HG03565 (cell line): ENCODE results near the gene PRR19.

Experiments
- ATAC-seq: cut with Tn5 transposase; IDR thresholded peaks from one replicate; pipeline ENCODE4 v1.9.1; 2021; ENCODE audit warnings: mild to moderate bottlenecking, moderate library complexity; ENCODE audit not compliant: unreplicated experiment

PRR19 gene

DNA sequence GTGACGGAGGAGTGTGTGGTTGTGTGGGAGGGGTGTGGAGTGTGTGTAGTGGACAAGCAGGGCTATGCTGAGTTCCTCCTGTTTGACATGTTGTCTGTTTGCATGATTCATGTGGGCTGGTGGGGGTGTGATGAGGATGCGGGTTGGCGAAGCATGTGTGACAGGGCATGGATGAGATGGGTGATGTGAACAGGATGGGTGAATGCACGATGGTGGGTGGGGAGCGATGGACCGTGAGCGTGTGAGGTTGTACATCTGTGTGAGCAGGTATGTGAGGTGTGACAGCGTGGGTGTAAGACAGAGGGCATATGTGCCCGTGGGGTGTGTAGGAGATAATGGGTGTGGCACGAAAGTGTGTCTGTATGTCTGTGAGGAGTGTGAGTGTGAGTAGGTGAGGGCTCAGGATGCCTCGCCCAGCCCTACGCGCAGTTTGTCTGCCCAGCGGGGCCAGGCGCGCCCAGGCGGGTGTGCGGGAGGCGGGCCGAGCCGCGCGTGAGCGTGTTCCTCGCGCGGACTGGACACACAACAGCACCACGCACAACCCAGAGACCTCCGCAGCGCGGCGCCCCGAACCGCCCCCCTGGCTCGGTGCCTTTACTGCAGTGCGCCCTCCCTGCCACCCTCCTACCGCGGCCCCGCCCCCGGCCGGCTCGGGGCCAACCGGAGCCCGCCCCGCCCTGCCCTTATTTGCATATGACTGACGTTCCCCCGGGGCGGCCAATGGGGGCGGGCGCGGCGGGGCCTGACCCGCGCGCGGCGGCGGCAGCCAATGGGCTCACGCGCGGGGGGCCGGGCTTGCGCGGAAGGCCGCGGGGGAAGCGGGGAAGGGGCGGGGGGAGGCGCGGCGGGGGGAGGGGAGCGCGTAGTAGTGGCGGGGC lies 18.5 kb upstream of the PRR19 start:
- peak; percentile 34 for ATAC-seq

DNA sequence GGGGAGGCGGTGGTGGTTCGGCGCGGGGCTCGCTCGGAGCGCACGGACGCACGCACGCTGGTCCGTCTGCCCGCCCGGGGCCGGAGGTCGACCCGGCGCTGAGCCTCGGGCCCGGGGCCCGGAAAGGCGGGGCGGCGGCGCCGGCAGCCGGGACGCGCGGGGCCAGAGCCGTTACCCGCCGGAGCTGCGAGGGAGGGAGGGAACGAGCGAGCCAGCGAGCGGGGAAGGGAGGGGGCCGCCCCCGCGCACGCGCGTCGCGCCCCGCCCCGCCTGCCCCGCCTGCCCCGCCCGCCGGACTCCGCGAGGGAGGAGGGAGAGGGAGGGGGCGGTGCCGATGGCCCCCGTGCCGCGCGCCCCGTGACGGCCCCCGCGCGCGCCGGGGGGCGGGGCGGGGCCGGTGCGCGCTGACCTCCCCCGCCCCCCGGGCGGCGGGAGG lies 17.8 kb upstream of the PRR19 start:
- ATAC-seq, result peak; percentile 24

DNA sequence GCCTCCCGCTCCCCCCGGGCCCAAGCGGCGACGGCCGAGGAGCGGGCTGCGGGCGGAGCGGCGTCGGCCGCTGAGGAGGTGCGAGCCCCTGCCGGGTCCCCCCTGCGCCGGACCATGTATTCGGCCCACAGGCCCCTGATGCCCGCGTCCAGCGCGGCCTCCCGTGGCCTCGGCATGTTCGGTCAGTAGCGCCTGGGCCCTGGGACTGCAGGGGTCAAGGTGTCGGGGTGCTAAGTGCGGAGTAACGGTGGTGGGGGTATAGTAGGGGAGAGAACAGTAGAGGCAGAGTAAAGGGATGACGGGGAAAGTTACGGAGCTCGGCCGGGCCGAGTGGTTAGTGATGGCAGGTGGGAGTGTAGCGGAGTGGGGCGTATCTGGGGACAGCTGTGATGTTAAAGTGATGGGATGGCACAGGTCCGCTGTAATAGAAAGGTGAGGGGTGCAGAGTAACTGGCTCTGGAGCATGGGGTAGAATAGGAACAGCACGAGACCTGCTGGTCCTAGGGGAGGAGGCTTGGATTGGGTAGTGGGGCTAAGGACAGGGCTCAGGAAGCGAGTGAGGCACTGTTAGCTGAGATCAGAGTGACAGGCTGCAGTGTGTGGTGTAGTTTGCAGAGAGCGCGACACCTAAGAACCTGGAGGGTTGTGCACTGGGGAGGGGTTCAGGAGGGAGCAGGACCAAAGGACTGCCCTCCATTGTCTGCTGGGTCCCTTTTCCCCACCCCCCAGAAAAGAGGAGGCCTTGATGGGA lies 17.2 kb upstream of the PRR19 start:
- ATAC-seq, result no peak

DNA sequence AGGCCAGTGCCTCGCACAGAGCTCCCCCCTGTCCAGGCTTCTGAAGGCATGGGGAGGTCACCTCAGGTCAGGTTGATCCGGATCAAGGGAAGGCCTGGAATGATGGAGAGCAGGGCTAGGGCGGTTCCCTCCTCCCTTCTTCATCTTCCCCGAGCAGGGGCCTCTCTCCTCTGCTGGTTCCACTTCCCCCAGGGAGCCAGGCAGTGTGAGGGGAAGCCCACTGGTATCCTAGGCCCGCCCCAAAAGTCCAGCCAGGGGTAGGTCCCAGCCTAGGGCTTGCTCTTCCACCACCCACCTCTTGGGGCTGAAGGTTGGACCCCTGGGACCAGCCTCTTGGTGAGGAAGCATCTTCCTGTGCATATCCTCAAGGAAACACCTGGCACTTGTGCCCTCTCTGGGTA lies 16.4 kb upstream of the PRR19 start:
- no peak for ATAC-seq

DNA sequence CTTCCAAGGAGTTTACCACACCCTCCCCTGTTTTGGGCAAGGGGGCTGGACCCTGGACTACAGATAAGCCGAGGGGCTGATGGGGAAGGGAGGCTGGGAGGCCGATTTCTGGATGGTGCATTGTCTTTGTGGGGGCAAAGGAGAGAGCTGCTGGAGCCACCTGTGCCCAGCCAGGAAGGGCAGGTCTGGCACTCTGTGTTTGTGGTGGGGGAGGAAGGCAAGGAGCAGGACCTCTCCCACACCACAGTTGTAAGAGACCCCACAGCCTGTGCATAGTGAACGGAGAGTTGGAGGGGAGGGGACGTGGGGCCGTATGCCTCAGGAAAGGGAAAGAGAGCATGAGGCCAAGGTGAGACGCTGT lies 16.0 kb upstream of the PRR19 start:
- no peak for ATAC-seq

DNA sequence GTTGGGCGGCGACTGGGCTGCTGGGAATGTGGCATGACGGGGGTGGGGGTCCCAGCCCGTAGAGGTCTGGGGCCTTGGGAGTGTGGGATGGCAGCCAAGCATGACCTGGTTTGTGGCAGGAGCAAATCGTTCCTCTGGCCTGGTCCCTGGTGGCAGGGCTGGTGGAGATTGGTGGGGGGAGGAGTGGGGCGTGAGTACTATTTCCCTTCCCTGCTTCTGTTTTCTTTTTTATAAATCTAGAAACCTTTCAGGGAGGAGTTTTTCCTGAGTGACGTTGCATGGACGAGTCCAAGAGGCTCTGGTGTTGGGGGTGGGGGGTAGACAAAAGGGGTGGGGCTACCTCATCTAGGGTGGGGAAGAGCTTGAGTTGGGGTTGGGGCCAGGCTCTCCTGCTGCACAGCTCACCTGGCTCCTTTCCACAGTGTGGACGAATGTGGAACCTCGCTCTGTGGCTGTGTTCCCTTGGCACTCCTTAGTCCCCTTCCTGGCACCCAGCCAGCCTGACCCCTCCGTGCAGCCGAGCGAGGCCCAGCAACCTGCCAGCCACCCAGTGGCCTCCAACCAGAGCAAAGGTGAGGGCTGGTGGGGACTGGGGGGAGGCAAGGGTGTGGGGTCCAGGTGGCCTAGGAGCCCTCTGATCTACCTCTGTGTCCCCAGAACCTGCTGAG lies 15.4 kb upstream of the PRR19 start:
- no peak for ATAC-seq

DNA sequence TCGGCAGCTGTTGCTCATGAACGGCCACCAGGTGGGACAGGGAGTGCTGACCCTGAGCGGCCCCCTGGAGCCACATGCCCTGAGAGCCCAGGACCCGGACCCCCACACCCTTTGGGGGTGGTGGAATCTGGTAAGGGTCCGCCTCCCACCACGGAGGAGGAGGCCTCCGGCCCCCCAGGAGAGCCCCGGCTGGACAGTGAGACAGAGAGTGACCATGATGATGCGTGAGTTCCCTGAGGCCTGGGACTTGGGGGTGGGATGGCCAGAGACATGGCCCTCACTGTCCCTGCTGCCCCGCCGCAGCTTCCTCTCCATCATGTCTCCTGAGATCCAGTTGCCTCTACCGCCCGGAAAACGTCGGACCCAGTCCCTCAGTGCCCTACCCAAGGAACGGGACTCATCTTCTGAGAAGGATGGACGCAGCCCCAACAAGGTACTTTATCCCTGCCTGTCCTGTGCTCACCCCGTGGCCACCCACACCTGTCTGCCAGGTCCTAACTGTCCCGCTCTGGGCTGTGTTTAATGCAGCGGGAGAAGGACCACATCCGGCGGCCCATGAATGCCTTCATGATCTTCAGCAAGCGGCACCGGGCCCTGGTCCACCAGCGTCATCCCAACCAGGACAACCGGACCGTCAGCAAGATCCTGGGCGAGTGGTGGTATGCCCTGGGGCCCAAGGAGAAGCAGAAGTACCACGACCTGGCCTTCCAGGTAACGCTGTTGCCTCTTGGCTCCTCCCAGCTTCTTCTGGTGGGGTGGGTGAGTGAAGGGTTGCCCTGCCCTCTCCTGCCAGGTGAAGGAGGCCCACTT lies 14.7 kb upstream of the PRR19 start:
- no peak for ATAC-seq

DNA sequence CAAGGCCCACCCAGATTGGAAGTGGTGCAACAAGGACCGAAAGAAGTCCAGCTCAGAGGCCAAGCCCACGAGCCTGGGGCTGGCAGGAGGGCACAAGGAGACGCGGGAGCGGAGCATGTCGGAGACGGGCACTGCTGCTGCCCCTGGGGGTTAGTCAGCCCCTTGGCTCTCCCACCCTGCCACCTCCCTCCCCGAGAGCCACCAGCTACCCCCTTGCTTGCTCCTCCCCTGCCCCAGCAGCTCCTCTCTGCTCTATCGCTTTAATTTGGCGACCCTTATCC lies 14.2 kb upstream of the PRR19 start:
- ATAC-seq, result no peak

DNA sequence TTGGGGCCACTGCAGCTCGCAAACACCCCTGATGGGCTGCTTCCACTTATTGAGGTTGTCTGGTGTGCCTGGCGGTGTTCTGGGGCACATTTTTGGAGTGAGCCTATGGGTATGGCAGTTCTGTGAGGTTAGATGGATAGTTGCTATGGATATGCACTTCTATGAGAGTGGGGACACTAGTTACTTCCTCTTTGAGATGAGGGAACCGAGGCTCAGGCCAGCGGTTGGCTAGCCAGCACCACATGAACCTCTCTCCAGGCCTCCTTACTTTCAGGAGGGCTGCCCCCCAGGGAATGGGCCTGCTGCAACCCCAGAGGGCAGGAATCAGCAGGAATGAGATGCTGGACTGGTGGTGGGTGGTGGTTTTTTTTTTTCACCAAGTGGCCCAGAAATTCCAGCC lies 13.5 kb upstream of the PRR19 start:
- ATAC-seq, result no peak

DNA sequence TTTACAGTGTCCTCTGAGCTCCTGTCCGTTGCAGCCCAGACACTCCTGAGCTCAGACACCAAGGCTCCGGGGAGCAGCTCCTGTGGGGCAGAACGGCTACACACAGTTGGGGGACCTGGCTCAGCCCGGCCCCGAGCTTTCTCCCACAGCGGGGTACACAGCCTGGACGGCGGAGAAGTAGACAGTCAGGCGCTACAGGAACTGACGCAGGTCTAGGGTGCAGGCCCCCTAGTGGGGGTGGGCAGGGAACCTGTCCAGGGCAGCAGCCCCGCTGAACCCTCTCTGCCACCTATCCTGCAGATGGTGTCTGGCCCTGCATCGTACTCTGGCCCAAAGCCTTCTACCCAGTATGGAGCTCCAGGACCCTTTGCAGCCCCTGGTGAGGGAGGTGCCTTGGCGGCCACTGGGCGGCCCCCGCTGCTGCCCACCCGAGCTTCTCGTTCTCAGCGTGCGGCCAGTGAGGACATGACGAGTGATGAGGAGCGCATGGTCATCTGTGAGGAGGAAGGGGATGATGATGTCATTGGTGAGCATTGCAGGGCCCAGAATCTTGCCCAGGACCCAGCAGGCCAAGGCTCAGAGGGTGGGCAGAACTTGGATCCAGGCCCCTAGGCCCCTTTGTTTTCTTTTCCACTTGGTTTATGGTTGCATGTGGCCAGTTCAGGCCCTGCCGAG lies 12.9 kb upstream of the PRR19 start:
- ATAC-seq, result no peak

DNA sequence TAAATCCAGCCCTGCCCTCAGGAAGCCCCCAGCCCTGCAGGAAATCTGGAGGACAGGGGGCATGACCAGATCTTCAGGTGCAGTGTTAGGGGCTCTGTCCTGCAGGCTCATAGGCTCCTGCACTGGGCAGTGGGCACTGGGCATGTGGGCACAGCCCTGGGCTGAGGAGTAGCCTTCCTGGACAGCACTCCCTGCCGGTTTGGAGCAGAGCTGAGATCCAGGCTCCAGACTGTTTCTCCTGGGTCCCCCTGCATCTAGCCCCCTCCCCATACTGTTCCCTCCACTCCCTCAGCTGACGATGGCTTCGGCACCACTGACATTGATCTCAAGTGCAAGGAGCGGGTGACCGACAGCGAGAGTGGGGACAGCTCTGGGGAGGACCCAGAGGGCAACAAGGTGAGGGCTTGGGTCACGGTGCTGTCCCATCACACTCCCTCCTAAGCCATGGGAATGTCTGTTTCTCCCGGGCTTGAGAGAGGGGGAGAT lies 12.3 kb upstream of the PRR19 start:
- no peak for ATAC-seq

DNA sequence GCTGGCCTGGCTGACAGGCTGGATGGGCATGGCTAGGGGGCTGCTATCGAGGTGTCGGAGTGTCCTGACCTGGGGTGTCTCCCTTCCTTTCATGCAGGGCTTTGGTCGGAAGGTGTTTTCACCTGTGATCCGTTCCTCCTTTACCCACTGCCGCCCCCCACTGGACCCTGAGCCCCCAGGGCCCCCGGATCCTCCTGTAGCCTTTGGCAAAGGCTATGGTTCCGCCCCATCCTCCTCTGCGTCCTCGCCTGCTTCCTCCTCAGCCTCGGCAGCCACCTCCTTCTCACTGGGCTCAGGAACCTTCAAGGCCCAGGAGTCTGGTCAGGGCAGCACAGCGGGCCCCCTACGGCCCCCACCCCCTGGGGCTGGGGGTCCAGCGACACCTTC lies 11.8 kb upstream of the PRR19 start:
- ATAC-seq, result no peak

DNA sequence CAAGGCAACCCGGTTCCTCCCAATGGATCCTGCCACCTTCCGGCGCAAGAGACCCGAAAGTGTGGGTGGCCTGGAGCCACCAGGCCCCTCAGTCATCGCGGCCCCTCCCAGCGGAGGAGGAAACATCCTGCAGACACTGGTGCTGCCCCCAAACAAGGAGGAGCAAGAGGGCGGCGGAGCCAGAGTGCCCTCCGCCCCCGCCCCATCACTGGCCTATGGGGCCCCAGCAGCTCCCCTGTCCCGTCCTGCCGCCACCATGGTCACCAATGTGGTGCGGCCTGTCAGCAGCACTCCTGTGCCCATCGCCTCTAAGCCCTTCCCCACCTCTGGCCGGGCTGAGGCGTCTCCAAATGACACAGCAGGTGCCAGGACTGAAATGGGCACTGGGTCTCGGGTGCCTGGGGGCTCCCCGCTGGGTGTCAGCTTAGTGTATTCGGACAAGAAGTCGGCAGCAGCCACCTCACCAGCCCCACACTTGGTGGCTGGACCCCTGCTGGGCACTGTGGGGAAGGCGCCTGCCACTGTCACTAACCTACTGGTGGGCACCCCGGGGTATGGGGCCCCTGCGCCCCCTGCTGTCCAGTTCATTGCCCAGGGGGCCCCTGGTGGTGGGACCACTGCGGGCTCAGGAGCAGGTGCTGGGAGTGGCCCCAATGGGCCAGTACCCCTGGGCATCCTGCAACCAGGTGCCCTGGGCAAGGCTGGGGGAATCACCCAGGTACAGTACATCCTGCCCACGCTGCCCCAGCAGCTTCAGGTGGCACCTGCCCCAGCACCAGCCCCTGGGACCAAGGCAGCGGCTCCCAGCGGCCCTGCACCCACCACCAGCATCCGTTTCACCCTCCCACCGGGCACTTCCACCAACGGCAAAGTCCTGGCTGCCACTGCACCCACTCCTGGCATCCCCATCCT lies 11.2 kb upstream of the PRR19 start:
- no peak for ATAC-seq

DNA sequence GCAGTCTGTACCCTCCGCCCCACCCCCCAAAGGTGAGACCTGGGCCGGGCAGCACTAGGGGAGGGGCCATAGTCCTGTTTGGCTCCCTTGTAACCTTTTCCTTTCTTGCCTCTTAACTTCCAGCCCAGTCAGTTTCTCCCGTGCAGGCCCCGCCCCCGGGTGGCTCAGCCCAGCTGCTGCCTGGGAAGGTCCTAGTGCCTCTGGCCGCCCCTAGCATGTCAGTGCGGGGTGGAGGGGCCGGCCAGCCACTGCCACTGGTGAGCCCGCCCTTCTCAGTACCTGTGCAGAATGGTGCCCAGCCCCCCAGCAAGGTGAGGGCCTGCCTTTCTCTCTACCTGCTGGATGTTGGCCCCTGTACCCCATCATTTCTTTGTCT lies 10.5 kb upstream of the PRR19 start:
- no peak for ATAC-seq

DNA sequence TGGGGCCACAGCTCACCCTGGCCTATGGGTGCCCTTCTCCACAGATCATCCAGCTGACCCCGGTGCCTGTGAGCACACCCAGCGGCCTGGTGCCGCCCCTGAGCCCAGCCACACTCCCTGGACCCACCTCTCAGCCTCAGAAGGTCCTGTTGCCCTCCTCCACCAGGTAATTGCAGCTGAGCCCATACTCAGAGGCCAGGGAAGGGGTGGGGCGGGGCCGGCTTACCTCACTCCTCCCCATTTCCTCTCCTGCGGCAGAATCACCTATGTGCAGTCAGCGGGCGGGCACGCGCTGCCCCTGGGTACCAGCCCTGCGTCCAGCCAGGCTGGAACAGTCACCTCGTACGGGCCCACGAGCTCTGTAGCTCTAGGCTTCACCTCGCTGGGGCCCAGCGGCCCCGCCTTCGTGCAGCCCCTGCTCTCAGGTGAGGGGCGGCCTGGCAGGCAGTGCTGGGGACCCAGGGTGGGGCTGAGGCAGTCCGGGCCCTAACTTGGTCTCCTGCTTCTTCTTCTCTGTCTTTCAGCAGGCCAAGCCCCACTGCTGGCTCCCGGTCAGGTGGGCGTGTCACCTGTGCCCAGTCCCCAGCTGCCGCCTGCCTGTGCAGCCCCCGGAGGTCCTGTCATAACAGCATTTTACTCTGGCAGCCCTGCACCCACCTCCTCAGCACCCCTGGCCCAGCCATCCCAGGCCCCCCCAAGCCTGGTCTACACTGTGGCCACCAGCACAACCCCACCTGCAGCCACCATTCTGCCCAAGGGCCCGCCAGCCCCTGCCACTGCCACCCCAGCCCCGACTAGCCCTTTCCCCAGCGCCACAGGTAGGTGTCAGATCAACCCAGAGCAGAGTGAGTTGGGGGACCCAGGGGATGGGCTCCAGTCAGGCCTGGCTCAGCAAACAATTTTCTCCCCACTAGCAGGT lies 9.6 kb upstream of the PRR19 start:
- no peak for ATAC-seq

DNA sequence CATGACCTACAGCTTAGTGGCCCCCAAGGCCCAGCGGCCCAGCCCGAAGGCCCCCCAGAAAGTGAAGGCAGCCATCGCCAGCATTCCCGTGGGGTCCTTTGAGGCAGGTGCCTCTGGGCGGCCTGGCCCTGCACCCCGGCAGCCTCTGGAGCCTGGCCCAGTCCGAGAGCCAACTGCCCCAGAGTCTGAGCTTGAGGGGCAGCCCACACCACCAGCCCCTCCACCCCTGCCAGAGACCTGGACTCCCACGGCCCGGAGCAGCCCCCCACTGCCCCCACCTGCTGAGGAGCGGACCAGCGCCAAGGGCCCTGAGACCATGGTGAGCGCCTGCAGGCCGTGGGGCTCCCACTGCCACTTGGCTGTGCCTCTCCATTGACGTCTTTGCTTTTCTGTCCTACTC lies 9.0 kb upstream of the PRR19 start:
- no peak for ATAC-seq

DNA sequence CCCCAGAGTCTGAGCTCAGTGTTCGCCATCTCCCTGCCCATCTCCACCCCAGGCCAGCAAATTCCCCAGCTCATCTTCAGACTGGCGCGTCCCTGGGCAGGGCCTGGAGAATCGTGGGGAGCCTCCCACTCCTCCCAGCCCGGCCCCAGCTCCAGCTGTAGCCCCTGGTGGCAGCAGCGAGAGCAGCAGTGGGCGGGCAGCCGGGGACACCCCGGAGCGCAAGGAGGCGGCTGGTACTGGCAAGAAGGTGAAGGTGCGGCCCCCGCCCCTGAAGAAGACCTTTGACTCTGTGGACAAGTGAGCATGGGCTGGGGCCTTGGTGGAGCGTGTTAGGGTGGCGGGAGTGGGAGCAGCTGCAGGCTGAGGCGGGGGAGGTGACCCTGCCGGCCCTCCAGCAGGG lies 8.4 kb upstream of the PRR19 start:
- ATAC-seq, result no peak

DNA sequence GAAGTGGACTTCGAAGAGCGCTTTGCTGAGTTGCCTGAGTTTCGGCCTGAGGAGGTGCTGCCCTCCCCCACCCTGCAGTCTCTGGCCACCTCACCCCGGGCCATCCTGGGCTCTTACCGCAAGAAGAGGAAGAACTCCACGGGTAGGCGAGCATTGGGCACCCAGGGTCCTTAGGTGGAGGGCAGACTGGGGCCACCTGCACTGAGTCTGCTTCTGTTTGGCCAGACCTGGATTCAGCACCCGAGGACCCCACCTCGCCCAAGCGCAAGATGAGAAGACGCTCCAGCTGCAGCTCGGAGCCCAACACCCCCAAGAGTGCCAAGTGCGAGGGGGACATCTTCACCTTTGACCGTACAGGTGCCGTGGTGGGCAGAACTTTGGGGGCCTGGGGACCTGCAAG lies 8.0 kb upstream of the PRR19 start:
- no peak for ATAC-seq
